ENCODE results near the gene FGF14. TPM values are rescaled to one million over a fixed set of nuclear protein-coding genes. Genes with fewer than 3 reads are reported as not detected.

FGF14 gene
- polyA plus RNA-seq, 2 donors: 0.04 to 0.29 TPM

DNA sequence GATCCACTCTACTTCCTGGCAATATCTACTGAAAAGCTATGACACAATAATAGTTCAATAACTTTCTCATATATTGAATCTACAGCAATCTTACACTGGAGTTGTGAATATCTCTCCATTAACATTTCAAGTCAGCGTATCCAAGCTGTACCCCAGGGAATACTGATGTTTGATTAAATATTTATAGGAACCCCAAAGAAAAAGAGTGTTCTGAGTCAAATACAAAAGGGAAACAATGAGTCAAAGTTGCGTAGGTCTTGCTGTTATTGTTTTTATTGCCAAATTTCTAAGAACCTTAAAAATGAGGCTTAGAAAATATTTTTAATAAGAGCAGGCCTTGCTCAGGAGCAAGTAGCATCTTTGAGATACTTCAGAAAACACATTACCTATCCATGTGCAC is 415.5 kb downstream of the FGF14 start:
- no peaks in the 10 kb centered on the region for H3K27me3 ChIP-seq (ENCODE audit: control insufficient read depth in 1 of 2, insufficient read depth in 2 of 2, low read length in 2 of 2)
- no peaks in the 10 kb centered on the region for H3K36me3 ChIP-seq (ENCODE audit: control insufficient read depth in 2 of 2, insufficient read depth in 2 of 2, low read length in 1 of 2)
- no peak overlapping the region for H3K27ac ChIP-seq (ENCODE audit: low read depth in 2 of 2, low read length in 1 of 2)
- no peaks in the 10 kb centered on the region for H3K4me1 ChIP-seq (ENCODE audit: control insufficient read depth in 2 of 2, insufficient read depth in 2 of 2, low read length in 1 of 2)
- H3K4me3 ChIP-seq (ENCODE audit: low read depth in 1 of 2, low read length in 2 of 2): no peak overlapping the region
- WGBS, 2 donors: 71 to 74% methylated on average over 2 of the region's 2 CpGs
- no peaks in the 10 kb centered on the region for H3K9me3 ChIP-seq (ENCODE audit: control insufficient read depth in 2 of 2, insufficient read depth in 1 of 2, low read depth in 1 of 2, low read length in 1 of 2)

DNA sequence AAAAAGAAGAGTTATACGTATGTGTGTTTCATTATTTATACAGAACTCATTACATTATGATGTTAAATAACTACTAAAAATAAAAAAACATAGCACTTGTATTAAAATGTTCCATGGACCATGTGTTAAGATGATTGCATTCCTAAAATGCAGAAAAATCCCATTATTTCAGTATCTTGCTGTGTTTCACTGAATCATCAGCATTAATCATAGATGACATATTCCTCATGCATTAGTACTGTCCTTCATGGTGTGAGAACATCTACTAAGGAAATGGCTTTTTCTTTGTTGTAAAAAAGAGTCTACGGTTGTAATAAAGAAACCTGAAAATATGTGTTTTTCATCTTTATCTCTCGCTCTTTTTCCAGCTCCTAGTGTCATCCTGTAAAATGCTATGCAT is 416.5 kb downstream of the FGF14 start:
- no peaks in the 10 kb centered on the region for H3K36me3 ChIP-seq (ENCODE audit: control insufficient read depth in 2 of 2, insufficient read depth in 2 of 2, low read length in 1 of 2)

DNA sequence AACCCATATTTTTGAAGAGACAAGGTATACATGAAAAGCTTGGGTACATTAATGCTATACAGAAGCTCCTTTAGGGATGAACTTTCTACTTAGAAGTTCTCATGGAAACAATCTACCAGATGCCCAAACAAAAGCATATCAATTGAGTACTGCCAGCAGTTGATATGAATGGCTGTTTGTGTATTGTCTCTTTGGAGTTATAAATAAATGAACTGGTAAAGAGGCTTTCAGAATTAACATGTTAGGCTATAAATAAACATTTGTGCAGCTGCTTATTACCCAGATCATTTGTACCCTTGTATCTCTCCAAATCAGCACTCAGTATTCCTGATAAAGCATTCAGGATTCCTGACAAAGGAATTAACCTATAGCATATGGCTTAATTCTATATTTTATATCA is 418.9 kb downstream of the FGF14 start:
- Histone ChIP-seq H3K4me1 (ENCODE audit: control insufficient read depth in 2 of 2, insufficient read depth in 2 of 2, low read length in 1 of 2) (peaks cover 0 to 3% of the 10 kb centered on the region in 2 donors), H3K36me3 (ENCODE audit: control insufficient read depth in 2 of 2, insufficient read depth in 2 of 2, low read length in 1 of 2) (no peaks in the 10 kb centered on the region), H3K4me3 (ENCODE audit: low read depth in 1 of 2, low read length in 2 of 2) (no peak overlapping the region), H3K9me3 (ENCODE audit: control insufficient read depth in 2 of 2, insufficient read depth in 1 of 2, low read depth in 1 of 2, low read length in 1 of 2) (no peaks in the 10 kb centered on the region), H3K27me3 (ENCODE audit: control insufficient read depth in 1 of 2, insufficient read depth in 2 of 2, low read length in 2 of 2) (no peaks in the 10 kb centered on the region), H3K27ac (ENCODE audit: low read depth in 2 of 2, low read length in 1 of 2) (no peak overlapping the region)

More for the DNA sequence above, 416.5 kb downstream of the FGF14 start:
- H3K27ac ChIP-seq (ENCODE audit: low read depth in 2 of 2, low read length in 1 of 2): no peak overlapping the region
- H3K4me1 ChIP-seq (ENCODE audit: control insufficient read depth in 2 of 2, insufficient read depth in 2 of 2, low read length in 1 of 2): no peaks in the 10 kb centered on the region
- no peak overlapping the region for H3K4me3 ChIP-seq (ENCODE audit: low read depth in 1 of 2, low read length in 2 of 2)
- H3K9me3 ChIP-seq (ENCODE audit: control insufficient read depth in 2 of 2, insufficient read depth in 1 of 2, low read depth in 1 of 2, low read length in 1 of 2): no peaks in the 10 kb centered on the region
- no peaks in the 10 kb centered on the region for H3K27me3 ChIP-seq (ENCODE audit: control insufficient read depth in 1 of 2, insufficient read depth in 2 of 2, low read length in 2 of 2)
- WGBS, 2 donors: 77 to 80% methylated on average over 3 of the region's 3 CpGs

DNA sequence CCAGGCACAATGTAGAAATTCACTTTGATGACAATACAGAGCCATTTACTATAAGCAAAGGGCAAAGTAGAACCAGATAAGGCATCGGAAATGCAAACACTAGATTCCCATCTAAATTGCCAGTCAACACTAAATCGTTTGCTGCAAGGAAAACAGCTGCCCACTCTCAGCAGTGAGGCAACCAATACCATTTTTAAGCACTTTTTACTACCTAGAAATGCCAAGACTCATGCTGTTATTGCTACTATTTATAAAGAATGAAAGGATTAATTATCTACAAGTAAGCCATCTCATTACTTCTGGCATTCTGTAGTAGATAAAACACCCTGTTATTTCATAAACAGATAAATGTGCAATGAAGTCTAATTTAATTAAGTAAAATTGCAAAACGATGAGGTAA is 422.0 kb downstream of the FGF14 start:
- WGBS, 2 donors: 38 to 59% methylated on average over 3 of the region's 3 CpGs
- H3K36me3 ChIP-seq (ENCODE audit: control insufficient read depth in 2 of 2, insufficient read depth in 2 of 2, low read length in 1 of 2): no peaks in the 10 kb centered on the region
- peaks cover 0 to 3% of the 10 kb centered on the region in 2 donors for H3K4me1 ChIP-seq (ENCODE audit: control insufficient read depth in 2 of 2, insufficient read depth in 2 of 2, low read length in 1 of 2)
- H3K4me3 ChIP-seq (ENCODE audit: low read depth in 1 of 2, low read length in 2 of 2): no peak overlapping the region
- no peak overlapping the region for H3K27ac ChIP-seq (ENCODE audit: low read depth in 2 of 2, low read length in 1 of 2)
- no peaks in the 10 kb centered on the region for H3K9me3 ChIP-seq (ENCODE audit: control insufficient read depth in 2 of 2, insufficient read depth in 1 of 2, low read depth in 1 of 2, low read length in 1 of 2)
- H3K27me3 ChIP-seq (ENCODE audit: control insufficient read depth in 1 of 2, insufficient read depth in 2 of 2, low read length in 2 of 2): peaks cover 0 to 2% of the 10 kb centered on the region in 2 donors

DNA sequence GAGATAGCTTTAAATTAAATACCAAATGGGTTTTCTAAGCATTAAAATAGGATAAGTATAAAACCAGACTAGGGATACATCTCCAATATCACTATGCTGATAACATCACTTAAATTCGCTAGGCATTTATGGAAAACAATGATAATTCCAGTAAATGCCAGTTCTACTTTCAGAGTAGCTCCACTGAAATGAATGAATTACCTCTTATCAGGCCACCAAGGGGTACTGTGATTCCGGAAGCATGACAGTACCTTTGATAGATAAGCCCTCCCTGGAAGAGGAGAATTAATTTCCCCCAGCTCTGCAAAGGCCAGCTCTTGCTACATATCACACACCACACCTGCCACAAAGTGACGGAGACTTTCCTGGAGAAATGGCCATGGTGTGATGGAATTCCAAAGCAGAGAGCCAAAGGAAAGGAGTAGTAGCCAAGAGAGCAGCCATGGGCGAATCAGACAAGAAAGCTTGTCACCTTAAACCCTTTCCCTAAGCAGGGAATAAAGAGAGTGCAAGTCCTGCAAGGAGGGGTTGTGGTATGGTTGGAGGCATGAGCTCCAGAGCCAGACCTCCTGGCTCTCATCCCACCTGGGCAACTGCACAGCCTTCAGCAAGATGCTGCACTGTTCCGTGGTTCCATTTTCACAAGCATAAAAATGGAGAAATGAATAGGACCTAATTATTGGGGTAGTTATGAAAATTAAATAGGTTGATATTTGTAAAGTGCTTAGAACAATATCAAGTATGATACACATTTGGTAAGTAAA is 423.1 kb downstream of the FGF14 start:
- H3K27me3 ChIP-seq (ENCODE audit: control insufficient read depth in 1 of 2, insufficient read depth in 2 of 2, low read length in 2 of 2): peaks cover 0 to 2% of the 10 kb centered on the region in 2 donors
- no peaks in the 10 kb centered on the region for H3K36me3 ChIP-seq (ENCODE audit: control insufficient read depth in 2 of 2, insufficient read depth in 2 of 2, low read length in 1 of 2)
- H3K4me1 ChIP-seq (ENCODE audit: control insufficient read depth in 2 of 2, insufficient read depth in 2 of 2, low read length in 1 of 2): peaks cover 0 to 3% of the 10 kb centered on the region in 2 donors
- H3K27ac ChIP-seq (ENCODE audit: low read depth in 2 of 2, low read length in 1 of 2): no peak overlapping the region
- 72 to 73% methylated on average over 5 of the region's 5 CpGs for WGBS, 2 donors
- no peaks in the 10 kb centered on the region for H3K9me3 ChIP-seq (ENCODE audit: control insufficient read depth in 2 of 2, insufficient read depth in 1 of 2, low read depth in 1 of 2, low read length in 1 of 2)
- H3K4me3 ChIP-seq (ENCODE audit: low read depth in 1 of 2, low read length in 2 of 2): no peak overlapping the region

DNA sequence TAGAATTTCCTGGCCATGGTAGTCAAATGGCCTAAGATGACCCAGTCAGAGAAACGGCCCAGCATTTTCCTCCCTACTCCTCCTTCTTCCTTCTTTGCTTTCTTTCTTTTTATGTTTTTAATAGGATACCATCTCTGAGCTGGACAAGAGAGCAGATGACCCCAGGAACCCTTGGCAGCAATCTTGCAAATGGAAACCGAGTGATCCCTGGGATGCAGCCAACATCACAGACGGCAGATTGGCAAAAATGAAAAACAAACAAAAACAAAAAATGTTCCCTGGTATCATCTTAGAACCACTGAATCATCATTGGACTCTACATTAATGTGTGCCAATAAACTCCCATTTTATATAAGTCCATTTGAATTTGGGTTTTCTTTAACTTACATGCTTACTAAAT is 424.4 kb downstream of the FGF14 start:
- H3K4me3 ChIP-seq (ENCODE audit: low read depth in 1 of 2, low read length in 2 of 2): no peak overlapping the region
- H3K27ac ChIP-seq (ENCODE audit: low read depth in 2 of 2, low read length in 1 of 2): no peak overlapping the region
- H3K4me1 ChIP-seq (ENCODE audit: control insufficient read depth in 2 of 2, insufficient read depth in 2 of 2, low read length in 1 of 2): peaks cover 0 to 3% of the 10 kb centered on the region in 2 donors
- WGBS, 2 donors: 33 to 34% methylated on average over 3 of the region's 3 CpGs
- H3K36me3 ChIP-seq (ENCODE audit: control insufficient read depth in 2 of 2, insufficient read depth in 2 of 2, low read length in 1 of 2): no peaks in the 10 kb centered on the region
- H3K9me3 ChIP-seq (ENCODE audit: control insufficient read depth in 2 of 2, insufficient read depth in 1 of 2, low read depth in 1 of 2, low read length in 1 of 2): no peaks in the 10 kb centered on the region
- peaks cover 0 to 2% of the 10 kb centered on the region in 2 donors for H3K27me3 ChIP-seq (ENCODE audit: control insufficient read depth in 1 of 2, insufficient read depth in 2 of 2, low read length in 2 of 2)

DNA sequence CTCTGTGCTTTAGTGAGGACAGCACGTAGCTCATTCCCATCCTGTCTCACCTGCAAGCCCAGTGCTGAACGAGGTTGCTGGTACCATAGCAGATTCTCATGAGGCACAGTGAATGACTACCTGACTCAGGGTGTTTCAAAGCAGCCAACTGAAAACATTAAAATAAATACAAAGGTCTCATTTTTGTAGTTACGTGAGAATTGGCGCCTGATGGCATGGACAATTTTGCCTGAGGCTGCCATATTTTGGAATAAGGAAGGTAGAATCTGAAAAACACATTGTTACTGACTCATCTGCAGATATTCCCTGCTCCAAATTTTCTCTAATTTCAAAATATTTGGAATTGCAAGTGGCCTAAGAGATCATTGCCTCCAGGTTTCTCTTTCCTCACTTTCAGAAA is 429.7 kb downstream of the FGF14 start:
- Histone ChIP-seq H3K27ac (ENCODE audit: low read depth in 2 of 2, low read length in 1 of 2) (no peak overlapping the region), H3K4me3 (ENCODE audit: low read depth in 1 of 2, low read length in 2 of 2) (no peak overlapping the region), H3K27me3 (ENCODE audit: control insufficient read depth in 1 of 2, insufficient read depth in 2 of 2, low read length in 2 of 2) (no peaks in the 10 kb centered on the region), H3K9me3 (ENCODE audit: control insufficient read depth in 2 of 2, insufficient read depth in 1 of 2, low read depth in 1 of 2, low read length in 1 of 2) (no peaks in the 10 kb centered on the region), H3K4me1 (ENCODE audit: control insufficient read depth in 2 of 2, insufficient read depth in 2 of 2, low read length in 1 of 2) (no peaks in the 10 kb centered on the region), H3K36me3 (ENCODE audit: control insufficient read depth in 2 of 2, insufficient read depth in 2 of 2, low read length in 1 of 2) (no peaks in the 10 kb centered on the region)
- WGBS, 2 donors: 60 to 67% methylated on average over 4 of the region's 4 CpGs

DNA sequence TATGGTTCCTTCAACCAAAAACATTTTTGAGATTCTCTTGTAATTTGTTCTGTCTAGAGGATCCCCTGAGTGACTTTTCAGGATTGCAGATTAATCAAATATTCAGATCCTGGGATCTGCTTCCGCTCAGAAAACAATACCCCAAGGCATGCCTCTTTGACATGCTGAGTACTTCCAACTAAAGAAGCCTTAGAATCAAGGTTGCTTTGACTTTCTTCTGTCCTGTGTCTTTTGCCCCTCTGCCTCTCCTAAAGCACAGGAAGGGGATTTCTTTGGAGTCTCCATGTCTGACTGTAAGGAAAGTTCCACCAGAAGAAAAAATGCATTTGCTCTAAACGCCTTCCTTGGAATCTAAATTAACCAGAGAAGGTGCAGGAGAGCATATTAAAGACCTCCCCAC is 431.5 kb downstream of the FGF14 start:
- Histone ChIP-seq H3K36me3 (ENCODE audit: control insufficient read depth in 2 of 2, insufficient read depth in 2 of 2, low read length in 1 of 2) (no peaks in the 10 kb centered on the region), H3K27ac (ENCODE audit: low read depth in 2 of 2, low read length in 1 of 2) (no peak overlapping the region), H3K4me3 (ENCODE audit: low read depth in 1 of 2, low read length in 2 of 2) (no peak overlapping the region), H3K27me3 (ENCODE audit: control insufficient read depth in 1 of 2, insufficient read depth in 2 of 2, low read length in 2 of 2) (no peaks in the 10 kb centered on the region), H3K9me3 (ENCODE audit: control insufficient read depth in 2 of 2, insufficient read depth in 1 of 2, low read depth in 1 of 2, low read length in 1 of 2) (no peaks in the 10 kb centered on the region), H3K4me1 (ENCODE audit: control insufficient read depth in 2 of 2, insufficient read depth in 2 of 2, low read length in 1 of 2) (no peaks in the 10 kb centered on the region)
- WGBS, 2 donors: 74 to 75% methylated on average over 2 of the region's 2 CpGs

DNA sequence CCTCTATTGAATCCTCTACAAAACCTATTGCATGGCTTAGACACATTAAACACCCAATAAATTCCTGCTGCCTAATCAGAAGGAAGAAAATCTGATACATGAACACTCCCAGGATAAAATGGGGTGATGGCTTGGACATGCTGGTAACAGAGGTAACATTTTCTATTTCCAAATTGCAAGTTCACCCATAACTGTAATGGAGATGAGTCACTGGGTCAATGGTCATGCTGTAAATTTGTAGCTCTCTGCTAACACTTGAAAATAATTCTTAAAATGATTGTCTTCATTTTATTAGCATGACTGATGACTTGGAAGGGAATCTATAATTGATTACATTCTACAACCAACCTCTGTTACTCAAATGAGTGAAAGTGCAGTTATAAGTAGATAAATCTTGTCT is 434.1 kb downstream of the FGF14 start:
- no peaks in the 10 kb centered on the region for H3K27me3 ChIP-seq (ENCODE audit: control insufficient read depth in 1 of 2, insufficient read depth in 2 of 2, low read length in 2 of 2)

DNA sequence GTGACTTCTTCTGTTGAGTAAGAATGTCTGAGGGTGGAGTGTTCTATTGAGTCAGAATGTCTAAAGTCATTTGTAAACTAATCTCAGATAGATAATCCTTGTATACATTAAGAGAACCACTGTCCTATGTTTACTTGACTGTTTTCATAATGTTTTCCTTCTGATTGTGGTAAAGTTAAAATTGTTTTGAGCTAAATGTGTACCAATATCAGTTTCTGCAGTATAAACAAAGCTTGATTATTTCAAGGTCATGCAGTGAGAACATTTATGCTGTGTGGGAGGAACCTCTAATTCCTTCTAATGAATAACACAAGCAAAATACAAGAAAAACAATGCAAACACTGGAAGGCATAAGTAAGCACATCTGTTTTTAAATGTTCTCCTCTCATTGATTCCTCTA is 434.6 kb downstream of the FGF14 start:
- H3K9me3 ChIP-seq (ENCODE audit: control insufficient read depth in 2 of 2, insufficient read depth in 1 of 2, low read depth in 1 of 2, low read length in 1 of 2): no peaks in the 10 kb centered on the region
- H3K27me3 ChIP-seq (ENCODE audit: control insufficient read depth in 1 of 2, insufficient read depth in 2 of 2, low read length in 2 of 2): no peaks in the 10 kb centered on the region
- H3K27ac ChIP-seq (ENCODE audit: low read depth in 2 of 2, low read length in 1 of 2): no peak overlapping the region
- H3K4me3 ChIP-seq (ENCODE audit: low read depth in 1 of 2, low read length in 2 of 2): no peak overlapping the region
- H3K36me3 ChIP-seq (ENCODE audit: control insufficient read depth in 2 of 2, insufficient read depth in 2 of 2, low read length in 1 of 2): no peaks in the 10 kb centered on the region
- no peaks in the 10 kb centered on the region for H3K4me1 ChIP-seq (ENCODE audit: control insufficient read depth in 2 of 2, insufficient read depth in 2 of 2, low read length in 1 of 2)

More for the DNA sequence above, 434.1 kb downstream of the FGF14 start:
- H3K4me1 ChIP-seq (ENCODE audit: control insufficient read depth in 2 of 2, insufficient read depth in 2 of 2, low read length in 1 of 2): no peaks in the 10 kb centered on the region
- H3K4me3 ChIP-seq (ENCODE audit: low read depth in 1 of 2, low read length in 2 of 2): no peak overlapping the region
- H3K36me3 ChIP-seq (ENCODE audit: control insufficient read depth in 2 of 2, insufficient read depth in 2 of 2, low read length in 1 of 2): no peaks in the 10 kb centered on the region
- H3K9me3 ChIP-seq (ENCODE audit: control insufficient read depth in 2 of 2, insufficient read depth in 1 of 2, low read depth in 1 of 2, low read length in 1 of 2): no peaks in the 10 kb centered on the region
- H3K27ac ChIP-seq (ENCODE audit: low read depth in 2 of 2, low read length in 1 of 2): no peak overlapping the region
